Fibroblast of skin of right biceps (primary cell): ENCODE data around the gene RHPN2.
"Not testable (repeated sequence)": the region's sequence is repeated elsewhere in the genome, so short reads cannot be mapped to it uniquely, and the experiment has no call there.

ENCODE experiments used
- DNase-seq: peaks from one replicate; pipeline ENCODE4 v3.0.0-alpha.2; 2013

RHPN2 gene

DNA sequence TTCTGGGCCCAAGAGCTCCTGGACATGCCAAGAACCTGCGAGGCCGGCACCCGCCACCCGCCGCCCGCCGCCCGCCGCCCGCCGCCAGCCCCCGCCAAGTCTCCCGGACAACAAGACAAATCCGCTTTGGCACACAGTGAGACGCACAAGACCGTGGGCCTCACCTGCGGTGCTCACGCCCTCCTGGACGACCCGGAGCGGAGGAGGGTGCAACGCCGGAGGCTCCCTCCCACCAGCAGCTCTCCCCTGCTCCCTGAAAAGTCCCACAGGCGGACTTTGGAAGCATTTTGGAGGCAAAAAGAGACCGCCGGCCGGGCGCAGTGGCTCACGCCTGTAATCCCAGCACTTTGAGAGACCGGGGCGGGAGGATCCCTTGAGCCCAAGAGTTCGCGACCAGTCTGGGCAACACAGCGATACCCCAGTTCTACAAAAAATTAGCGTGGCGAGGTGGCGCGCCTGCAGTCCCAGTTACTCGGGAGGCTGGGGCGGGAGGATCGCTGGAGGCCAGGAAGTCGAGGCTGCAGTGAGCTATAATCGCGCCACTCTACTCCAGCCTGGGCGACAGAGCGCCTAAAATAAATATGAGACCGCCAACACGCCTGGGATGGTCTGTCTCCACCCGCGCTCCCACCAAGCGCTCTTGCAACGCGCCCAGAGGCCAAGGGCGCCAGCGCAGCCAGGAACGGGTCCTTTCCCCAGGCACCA is 783 bp downstream of the RHPN2 start:
- no peak for DNase-seq

GRCh38 chr19:33063356-33063752 is 1.3 kb downstream of the RHPN2 start:
- peak; percentile 12 for DNase-seq

DNA sequence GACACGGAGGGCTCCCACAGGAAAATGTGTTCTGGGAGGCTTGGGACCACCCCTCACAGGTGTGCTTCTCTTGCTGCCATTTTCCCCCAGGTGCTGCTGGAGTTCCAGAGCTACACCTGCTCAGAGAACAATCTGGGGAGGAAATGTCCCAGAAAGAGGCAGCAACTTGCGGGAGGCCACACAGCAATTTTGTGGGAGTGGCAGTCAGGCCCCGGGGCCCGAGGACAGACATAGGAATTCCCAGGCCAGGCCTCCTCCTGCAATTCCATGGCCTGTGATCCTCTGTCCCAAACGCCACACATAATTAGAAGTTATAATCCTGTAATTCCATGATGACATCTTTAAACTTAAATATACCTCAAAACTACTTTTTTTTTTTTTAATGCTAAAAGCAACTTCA is 1.8 kb downstream of the RHPN2 start:
- no peak for DNase-seq

- no peak for DNase-seq
Measured at GRCh38 chr19:33060586-33060985, 4.1 kb downstream of the RHPN2 start.

GRCh38 chr19:33055718-33056117 is 9.0 kb downstream of the RHPN2 start:
- DNase-seq, result no peak

- no peak for DNase-seq
Measured at GRCh38 chr19:33054623-33055022, 10.1 kb downstream of the RHPN2 start.

- DNase-seq, result peak; percentile 7
Measured at GRCh38 chr19:33052352-33052972, 12.2 kb downstream of the RHPN2 start.

- no peak for DNase-seq
Measured at GRCh38 chr19:33050110-33050509, 14.6 kb downstream of the RHPN2 start.

GRCh38 chr19:33048806-33049676 is 15.6 kb downstream of the RHPN2 start:
- DNase-seq, result no peak

GRCh38 chr19:33047422-33047821 is 17.3 kb downstream of the RHPN2 start:
- DNase-seq, result no peak

- not testable (repeated sequence) for DNase-seq
Measured at GRCh38 chr19:33041828-33042160, 22.9 kb downstream of the RHPN2 start.

GRCh38 chr19:33040994-33041827 is 23.5 kb downstream of the RHPN2 start:
- DNase-seq, result peak; percentile 11

- DNase-seq, result no peak
Measured at GRCh38 chr19:33039815-33040214, 24.9 kb downstream of the RHPN2 start.

GRCh38 chr19:33039108-33039599 is 25.5 kb downstream of the RHPN2 start:
- no peak for DNase-seq

GRCh38 chr19:33037168-33038025 is 27.3 kb downstream of the RHPN2 start:
- not testable (repeated sequence) for DNase-seq

DNA sequence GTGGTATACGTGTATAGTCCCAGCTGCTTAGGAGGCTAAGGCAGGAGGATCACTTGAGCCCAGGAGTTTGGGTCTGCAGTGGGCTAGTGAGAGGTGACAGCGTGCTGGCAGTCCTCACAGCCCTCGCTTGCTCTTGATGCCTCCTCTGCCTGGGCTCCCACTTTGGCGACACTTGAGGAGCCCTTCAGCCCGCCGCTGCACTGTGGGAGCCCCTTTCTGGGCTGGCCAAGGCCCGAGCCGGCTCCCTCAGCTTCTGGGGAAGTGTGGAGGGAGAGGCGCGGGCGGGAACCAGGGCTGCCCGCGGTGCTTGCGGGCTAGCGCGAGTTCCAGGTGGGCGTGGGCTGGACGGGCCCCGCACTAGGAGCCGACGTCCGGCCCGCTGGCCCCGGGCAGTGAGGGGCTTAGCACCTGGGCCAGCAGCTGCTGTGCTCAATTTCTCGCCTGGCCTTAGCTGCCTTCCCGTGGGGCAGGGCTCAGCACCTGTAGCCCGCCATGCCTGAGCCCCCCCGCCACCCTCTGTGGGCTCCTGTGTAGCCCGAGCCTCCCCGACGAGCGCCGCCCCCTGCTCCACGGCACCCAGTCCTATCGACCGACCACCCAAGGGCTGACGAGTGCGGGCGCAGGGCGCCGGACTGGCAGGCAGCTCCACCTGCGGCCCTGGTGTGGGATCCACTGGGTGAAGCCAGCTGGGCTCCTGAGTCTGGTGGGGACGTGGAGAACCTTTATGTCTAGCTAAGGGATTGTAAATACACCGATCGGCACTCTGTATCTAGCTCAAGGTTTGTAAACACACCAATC is 28.1 kb downstream of the RHPN2 start:
- not testable (repeated sequence) for DNase-seq

- DNase-seq, result no peak
Measured at GRCh38 chr19:33035461-33035860, 29.2 kb downstream of the RHPN2 start.

DNA sequence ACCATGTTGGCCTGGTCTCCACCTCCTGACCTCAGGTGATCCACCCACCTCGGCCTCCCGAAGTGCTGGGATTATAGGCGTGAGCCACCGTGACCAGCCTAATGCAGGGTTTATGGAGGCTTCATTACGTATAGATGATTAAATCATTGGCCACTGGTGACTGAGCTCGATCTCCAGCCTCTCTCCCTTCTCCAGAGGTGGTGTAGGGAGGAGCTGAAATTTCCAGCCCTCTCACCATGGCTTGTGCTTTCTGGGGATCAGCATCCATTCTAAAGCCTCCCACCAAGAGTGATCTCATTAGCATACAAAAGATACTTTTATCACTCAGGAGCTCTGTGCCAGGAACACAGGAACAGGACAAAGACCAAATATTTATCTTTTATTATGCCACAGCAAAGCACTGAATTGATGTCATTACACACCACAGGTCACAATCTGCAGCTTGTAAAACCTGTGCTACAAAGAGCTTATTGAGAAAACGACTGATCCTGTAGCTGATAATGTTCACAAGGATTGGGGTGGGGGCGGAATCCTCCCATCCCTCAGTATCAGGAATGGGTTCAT is 32.4 kb downstream of the RHPN2 start:
- DNase-seq, result no peak

- DNase-seq, result no peak
Measured at GRCh38 chr19:33029746-33030303, 34.9 kb downstream of the RHPN2 start.

DNA sequence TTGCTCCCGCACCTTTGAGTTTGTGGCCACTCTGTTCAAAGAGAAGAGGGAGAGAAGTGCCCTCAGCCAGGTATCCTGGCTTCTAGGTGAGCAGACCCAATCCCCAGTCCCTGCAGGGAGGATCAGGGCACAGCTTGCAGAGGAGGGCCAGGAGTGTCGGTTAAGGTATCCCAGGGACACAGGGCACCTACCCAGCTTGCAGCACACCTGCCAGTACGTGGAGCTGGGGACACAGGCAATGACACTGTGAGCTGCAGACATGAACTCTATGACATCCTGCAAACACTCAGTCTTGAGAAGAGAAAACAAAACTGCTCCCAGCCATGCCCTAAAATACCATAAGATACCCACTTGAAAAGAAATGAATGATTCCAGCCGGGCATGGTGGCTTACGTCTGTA is 38.1 kb downstream of the RHPN2 start:
- not testable (repeated sequence) for DNase-seq
